A673 (cell line): ENCODE measurements around the gene TCHP. TPM values are rescaled to one million over a fixed set of nuclear protein-coding genes. Genes with fewer than 3 reads are reported as not detected.

Experiments
- BruUV-seq: library from RNA; stranded (reverse); fragments of 400-500 nt; replicated peaks from 2 replicates; lab custom pipeline; 2021; lab: Mats Ljungman, UMichigan
- CTCF ChIA-PET: fragments of 300-600 bp; sonication (Branson Sonifier 250); formaldehyde crosslinking; loops from one replicate; lab custom pipeline; 2022; ENCODE audit warnings: antibody characterized with exemption; lab: Charles Lee
- POLR2A ChIA-PET: fragments of 300-600 bp; sonication (Branson Sonifier 250); formaldehyde crosslinking; loops from one replicate; lab custom pipeline; 2022; ENCODE audit warnings: antibody characterized with exemption; ENCODE audit not compliant: low non-redundant PET; lab: Charles Lee
- DNase-seq: peaks from one replicate; pipeline ENCODE4 v3.0.0-alpha.2; 2015; ENCODE audit warnings: low spot score
- H3K27ac ChIP-seq: fragments of 200-600 bp; sonication (generic); 2 replicates; pipeline ENCODE4 v1.5.1; 2016; ENCODE audit warnings: mixed run types, low read depth, mild to moderate bottlenecking, mixed read lengths, antibody characterized with exemption, low read length; ENCODE audit not compliant: poor library complexity, severe bottlenecking
- H3K27me3 ChIP-seq: fragments of 200-600 bp; sonication (generic); replicated peaks from 2 replicates; pipeline ENCODE4 v1.6.1; 2017; ENCODE audit warnings: mixed run types, low read depth, mild to moderate bottlenecking, mixed read lengths, antibody characterized with exemption, low read length; ENCODE audit not compliant: insufficient read depth, poor library complexity
- H3K36me3 ChIP-seq: fragments of 200-600 bp; sonication (generic); 2 replicates; pipeline ENCODE4 v1.6.1; 2016; ENCODE audit warnings: mixed run types, mild to moderate bottlenecking, mixed read lengths, antibody characterized with exemption, low read length; ENCODE audit not compliant: insufficient read depth, poor library complexity, severe bottlenecking
- H3K4me1 ChIP-seq: fragments of 200-600 bp; sonication (generic); 2 replicates; pipeline ENCODE4 v1.6.1; 2017; ENCODE audit warnings: mixed run types, mild to moderate bottlenecking, mixed read lengths, antibody characterized with exemption, low read length; ENCODE audit not compliant: insufficient read depth, poor library complexity, severe bottlenecking
- H3K4me3 ChIP-seq: fragments of 200-600 bp; sonication (generic); 2 replicates; pipeline ENCODE4 v1.5.1; 2016; ENCODE audit warnings: low read depth, mixed run types, mild to moderate bottlenecking, mixed read lengths, low read length; ENCODE audit not compliant: poor library complexity, severe bottlenecking
- H3K9me3 ChIP-seq: fragments of 200-600 bp; sonication (generic); 2 replicates; pipeline ENCODE4 v1.6.1; 2016; ENCODE audit warnings: mixed run types, low read depth, mild to moderate bottlenecking, mixed read lengths, antibody characterized with exemption, low read length; ENCODE audit not compliant: poor library complexity, severe bottlenecking
- CTCF ChIP-seq: fragments of 300-800, 200-600 bp; sonication (generic); conservative IDR thresholded peaks from 2 replicates; pipeline ENCODE4 v1.5.1; 2017; ENCODE audit warnings: low read depth, mild to moderate bottlenecking, antibody characterized with exemption, low read length, moderate library complexity, mixed read lengths
- EZH2 ChIP-seq: fragments of 200-600 bp; sonication (generic); IDR thresholded peaks from 2 replicates; pipeline ENCODE4 v1.6.1; 2017; ENCODE audit warnings: borderline replicate concordance, low read depth, mild to moderate bottlenecking, mixed read lengths, antibody characterized with exemption, low read length; ENCODE audit not compliant: poor library complexity, severe bottlenecking
- intact Hi-C: fragments of 100-400 bp; cut with micrococcal nuclease; formaldehyde crosslinking; loops from one replicate; pipeline ENCODE4 v1.10.0; 2022; ENCODE audit not compliant: unreplicated experiment
- total RNA-seq: library from RNA; stranded (reverse); gene quantifications from 2 replicates; pipeline ENCODE4 v1.2.3, GENCODE V29; 2021

The TCHP gene
- total RNA-seq, 1 experiment from 2014 or later: 40.4 TPM

GRCh38 chr12:109938947-109939346 lies 38.9 kb downstream of the TCHP start:
- H3K4me3 ChIP-seq: no peak overlapping the region
- TF ChIP-seq EZH2: no peak
- TF ChIP-seq CTCF: no peak
- no peak overlapping the region for H3K27ac ChIP-seq
- no peaks in the 10 kb centered on the region for H3K4me1 ChIP-seq
- no peak for DNase-seq
- BruUV-seq: no TSS peak
- CTCF ChIA-PET: no interaction called here
- no peaks in the 10 kb centered on the region for H3K27me3 ChIP-seq
- H3K36me3 ChIP-seq: peaks cover 14% of the 10 kb centered on the region
- POLR2A ChIA-PET: no interaction called here
- intact Hi-C loops: no loop called here
- H3K9me3 ChIP-seq: no peaks in the 10 kb centered on the region

GRCh38 chr12:109939504-109939903 lies 39.4 kb downstream of the TCHP start:
- H3K27ac ChIP-seq: no peak overlapping the region
- BruUV-seq: no TSS peak
- TF ChIP-seq CTCF (no peak), EZH2 (no peak)
- no peaks in the 10 kb centered on the region for H3K27me3 ChIP-seq
- no peak for DNase-seq
- peaks cover 14% of the 10 kb centered on the region for H3K36me3 ChIP-seq
- H3K4me1 ChIP-seq: no peaks in the 10 kb centered on the region
- H3K4me3 ChIP-seq: no peak overlapping the region
- POLR2A ChIA-PET: no interaction called here
- CTCF ChIA-PET: no interaction called here
- H3K9me3 ChIP-seq: no peaks in the 10 kb centered on the region
- intact Hi-C loops: no loop called here

- H3K9me3 ChIP-seq: no peaks in the 10 kb centered on the region
- intact Hi-C loops: no loop called here
- TF ChIP-seq CTCF: no peak
- TF ChIP-seq EZH2: no peak
- CTCF ChIA-PET: no interaction called here
- no peak overlapping the region for H3K27ac ChIP-seq
- no peaks in the 10 kb centered on the region for H3K4me1 ChIP-seq
- no peak overlapping the region for H3K4me3 ChIP-seq
- no TSS peak for BruUV-seq
- POLR2A ChIA-PET: no interaction called here
- H3K36me3 ChIP-seq: peaks cover 11% of the 10 kb centered on the region
- DNase-seq: no peak
- no peaks in the 10 kb centered on the region for H3K27me3 ChIP-seq
Observed at GRCh38 chr12:109940339-109940923, 40.4 kb downstream of the TCHP start.
